KMS-11 (cell line): ENCODE data around the gene LONP2.

ENCODE experiments used
- H2AFZ ChIP-seq: fragments of 200-600 bp; sonication (generic); 2 replicates; pipeline ENCODE4 v1.6.1; 2016; ENCODE audit warnings: antibody characterized with exemption, mixed run types, low read depth
- H3K27ac ChIP-seq: fragments of 200-600 bp; sonication (generic); 2 replicates; pipeline ENCODE4 v1.6.1; 2016; ENCODE audit warnings: mild to moderate bottlenecking, mixed run types
- H3K27me3 ChIP-seq: fragments of 200-600 bp; sonication (generic); 2 replicates; pipeline ENCODE4 v1.6.1; 2017; ENCODE audit warnings: mild to moderate bottlenecking, low read depth, mixed run types, moderate library complexity; ENCODE audit not compliant: insufficient read depth
- H3K36me3 ChIP-seq: fragments of 200-600 bp; sonication (generic); 2 replicates; pipeline ENCODE4 v1.6.1; 2017; ENCODE audit warnings: mild to moderate bottlenecking, mixed run types; ENCODE audit not compliant: insufficient read depth
- H3K4me1 ChIP-seq: fragments of 200-600 bp; sonication (generic); 2 replicates; pipeline ENCODE4 v1.6.1; 2016; ENCODE audit warnings: mild to moderate bottlenecking, low read depth, mixed run types; ENCODE audit not compliant: poor library complexity, severe bottlenecking
- H3K4me2 ChIP-seq: fragments of 200-600 bp; sonication (generic); 2 replicates; pipeline ENCODE4 v1.7.0; 2016; ENCODE audit warnings: mild to moderate bottlenecking, mixed run types
- H3K4me3 ChIP-seq: fragments of 200-600 bp; sonication (generic); IDR thresholded peaks from 2 replicates; pipeline ENCODE4 v1.6.1; 2017; ENCODE audit warnings: low read depth, low read length, mixed read lengths; ENCODE audit not compliant: insufficient read depth
- H3K79me2 ChIP-seq: fragments of 200-600 bp; sonication (generic); 2 replicates; pipeline ENCODE4 v1.6.1; 2016; ENCODE audit warnings: low read depth, mixed run types; ENCODE audit not compliant: insufficient read depth
- H3K9ac ChIP-seq: fragments of 200-600 bp; sonication (generic); 2 replicates; pipeline ENCODE4 v1.6.1; 2016; ENCODE audit warnings: mild to moderate bottlenecking, mixed run types
- H4K20me1 ChIP-seq: fragments of 200-600 bp; sonication (generic); 2 replicates; pipeline ENCODE4 v1.6.1; 2016; ENCODE audit warnings: mild to moderate bottlenecking, mixed run types; ENCODE audit not compliant: insufficient read depth
- CTCF ChIP-seq: fragments of 200-600 bp; sonication (generic); conservative IDR thresholded peaks from 2 replicates; pipeline ENCODE4 v1.6.1; 2017; ENCODE audit warnings: low read depth, mild to moderate bottlenecking, antibody characterized with exemption, low read length, moderate library complexity, mixed read lengths

The LONP2 gene

DNA sequence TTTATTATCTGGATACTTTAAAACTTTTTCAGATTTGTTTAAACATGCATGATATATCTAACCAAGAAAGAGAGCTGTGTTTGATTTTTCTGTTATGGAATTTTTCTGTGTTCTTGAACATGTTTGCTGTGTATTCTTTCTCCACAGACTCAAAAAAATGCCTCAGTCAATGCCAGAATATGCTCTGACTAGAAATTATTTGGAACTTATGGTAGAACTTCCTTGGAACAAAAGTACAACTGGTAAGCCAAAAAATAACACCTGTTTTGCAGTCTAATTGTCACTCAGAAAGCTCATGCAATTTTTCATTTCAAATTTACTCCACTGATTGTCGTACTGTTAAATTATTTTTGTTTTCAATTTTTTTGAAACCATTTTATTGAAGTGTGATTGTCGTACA is 18.5 kb downstream of the LONP2 start:
- Histone ChIP-seq H4K20me1 (no peaks in the 10 kb centered on the region), H2AFZ (no peak overlapping the region), H3K27me3 (no peaks in the 10 kb centered on the region), H3K4me2 (no peak overlapping the region), H3K36me3 (no peaks in the 10 kb centered on the region; the same call in 1 of the 2 replicates), H3K4me1 (no peaks in the 10 kb centered on the region), H3K9ac (no peak overlapping the region), H3K79me2 (no peaks in the 10 kb centered on the region), H3K27ac (no peak overlapping the region), H3K4me3 (no peak overlapping the region)
- no peak for TF ChIP-seq CTCF

DNA sequence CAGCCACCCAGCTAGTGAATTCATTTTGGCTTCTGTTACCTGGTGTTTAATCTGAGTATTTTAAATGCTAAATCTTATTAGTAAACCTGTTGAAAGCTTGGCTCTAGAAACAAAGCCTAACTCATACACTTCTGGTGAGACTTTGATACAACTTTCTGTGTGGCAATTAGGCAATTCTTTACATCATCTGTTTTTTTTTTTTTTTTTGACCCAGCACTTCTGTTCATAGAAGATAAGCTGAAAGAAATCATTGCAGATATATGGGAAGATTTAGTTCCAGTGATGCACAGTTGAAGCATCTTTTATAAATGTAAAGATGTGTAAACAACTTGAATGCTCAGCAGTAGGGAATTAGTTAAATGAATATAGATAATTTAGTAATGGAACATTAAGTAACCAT is 24.9 kb downstream of the LONP2 start:
- Histone ChIP-seq H3K4me3 (no peak overlapping the region), H3K4me1 (no peaks in the 10 kb centered on the region), H3K27ac (no peak overlapping the region), H3K79me2 (no peaks in the 10 kb centered on the region), H3K36me3 (no peaks in the 10 kb centered on the region; the same call in 1 of the 2 replicates), H2AFZ (no peak overlapping the region), H3K27me3 (no peaks in the 10 kb centered on the region), H4K20me1 (no peaks in the 10 kb centered on the region), H3K9ac (no peak overlapping the region), H3K4me2 (no peak overlapping the region)
- TF ChIP-seq CTCF = no peak

- Histone ChIP-seq H2AFZ (no peak overlapping the region), H3K4me3 (no peak overlapping the region), H3K4me1 (no peaks in the 10 kb centered on the region), H3K36me3 (no peaks in the 10 kb centered on the region; the same call in 1 of the 2 replicates), H3K27me3 (no peaks in the 10 kb centered on the region), H3K4me2 (no peak overlapping the region), H3K79me2 (no peaks in the 10 kb centered on the region), H3K27ac (no peak overlapping the region), H4K20me1 (no peaks in the 10 kb centered on the region), H3K9ac (no peak overlapping the region)
- TF ChIP-seq CTCF = no peak
Observed at GRCh38 chr16:48271728-48272127, 27.6 kb downstream of the LONP2 start.

DNA sequence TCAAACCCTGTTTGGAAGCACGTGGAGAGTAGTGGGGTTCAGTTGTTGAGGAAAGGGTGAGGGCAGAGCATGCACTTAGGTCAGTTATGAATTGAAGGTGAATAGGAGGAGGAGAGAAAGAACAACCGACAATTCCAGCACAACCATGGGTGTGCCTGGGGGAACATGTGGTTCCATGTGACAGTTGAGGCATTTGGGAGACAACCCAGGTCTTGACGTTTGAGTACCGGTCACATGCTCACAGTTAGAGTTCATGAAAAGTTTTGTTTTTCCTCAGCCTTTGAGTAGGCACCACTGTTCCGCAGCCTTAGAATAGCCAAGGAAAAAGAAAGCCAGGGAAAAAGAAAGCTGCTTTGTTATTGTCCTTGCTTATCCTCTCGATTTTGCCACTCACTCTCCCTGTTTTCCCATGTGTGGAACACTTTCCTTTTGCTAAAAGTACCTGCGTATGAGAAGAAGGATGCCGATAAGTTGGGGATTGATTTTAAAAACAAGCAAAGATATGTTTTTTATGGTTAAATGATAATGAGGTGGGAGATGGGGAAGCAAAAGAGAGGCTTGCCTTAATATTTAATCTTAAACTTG is 28.8 kb downstream of the LONP2 start:
- Histone ChIP-seq H2AFZ (no peak overlapping the region), H3K36me3 (no peaks in the 10 kb centered on the region; the same call in 1 of the 2 replicates), H3K27me3 (no peaks in the 10 kb centered on the region), H3K4me1 (no peaks in the 10 kb centered on the region), H3K9ac (no peak overlapping the region), H3K27ac (no peak overlapping the region), H3K4me2 (no peak overlapping the region), H3K79me2 (no peaks in the 10 kb centered on the region), H3K4me3 (no peak overlapping the region), H4K20me1 (no peaks in the 10 kb centered on the region)
- no peak for TF ChIP-seq CTCF
